DMS79 treated with DMSO at 0.1 percent for 48 hours (cell line): ENCODE measurements around the gene CREG1.

Experiments
- DNase-seq: peaks from one replicate; lab custom pipeline; 2025; lab: John Stamatoyannopoulos, UW

Gene CREG1

DNA sequence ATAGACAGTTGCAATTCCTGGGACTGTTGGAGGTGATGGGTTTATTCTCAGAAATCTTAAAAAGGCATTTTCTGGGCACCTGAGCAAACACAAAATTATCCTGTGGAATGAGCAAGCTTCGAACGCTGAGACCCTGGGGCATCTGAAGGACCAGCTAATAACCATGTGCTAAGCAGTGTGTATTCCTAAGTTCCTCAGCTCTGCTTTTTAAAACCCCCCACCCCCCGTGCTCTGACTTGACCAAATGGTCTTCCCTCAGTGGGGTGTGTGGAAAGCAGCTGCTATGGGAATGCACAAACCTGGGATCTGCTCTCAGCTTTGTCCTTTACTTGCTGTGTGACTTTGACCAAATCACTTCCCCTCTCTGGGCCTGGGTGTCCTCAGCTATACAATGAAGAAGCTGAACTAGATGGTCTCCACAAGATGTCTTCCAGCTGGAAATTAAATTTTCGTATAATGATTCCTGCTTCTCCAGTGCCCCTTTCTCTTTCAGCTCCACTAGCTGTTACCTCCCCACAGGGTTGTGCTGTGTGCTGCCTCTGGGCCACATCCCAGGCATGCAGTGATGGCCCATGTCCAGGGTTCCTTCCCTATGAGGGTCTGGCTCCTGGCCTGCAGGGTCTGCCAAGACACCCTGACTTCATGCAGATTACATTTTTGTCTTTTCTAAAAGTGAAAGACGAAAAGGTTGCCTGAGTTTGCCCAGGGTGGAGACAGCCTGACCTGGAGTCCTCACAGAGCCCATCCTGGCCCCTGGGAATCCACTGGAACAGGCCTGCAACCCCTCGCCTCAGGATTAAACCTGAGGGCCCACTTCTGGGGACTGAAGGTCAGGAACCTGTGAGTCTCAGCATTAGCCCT, 20.4 kb downstream of the CREG1 start:
- no peak for DNase-seq

DNA sequence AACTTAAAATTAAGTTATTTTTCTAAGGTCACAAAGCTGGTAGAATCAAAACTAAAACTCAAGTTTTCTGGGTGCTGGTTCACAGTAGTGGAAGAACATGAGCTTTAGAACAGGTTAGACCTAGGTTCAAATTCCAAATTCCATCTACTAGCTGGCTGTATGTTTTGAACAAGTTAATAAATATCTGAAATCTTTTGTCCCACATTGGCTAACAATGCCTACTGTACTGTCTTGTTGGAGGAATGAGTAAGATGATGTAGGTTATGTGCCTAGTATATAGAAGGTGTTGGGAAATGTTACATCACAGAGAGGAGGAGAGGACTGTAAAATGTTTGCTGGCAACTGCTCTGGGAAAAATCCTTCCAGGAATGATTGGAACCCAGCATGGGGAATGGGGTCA, 21.2 kb downstream of the CREG1 start:
- no peak for DNase-seq

- DNase-seq = peak; percentile 87
These were observed 23.6 kb downstream of the CREG1 start for GRCh38 chr1:167529829-167530474.

DNA sequence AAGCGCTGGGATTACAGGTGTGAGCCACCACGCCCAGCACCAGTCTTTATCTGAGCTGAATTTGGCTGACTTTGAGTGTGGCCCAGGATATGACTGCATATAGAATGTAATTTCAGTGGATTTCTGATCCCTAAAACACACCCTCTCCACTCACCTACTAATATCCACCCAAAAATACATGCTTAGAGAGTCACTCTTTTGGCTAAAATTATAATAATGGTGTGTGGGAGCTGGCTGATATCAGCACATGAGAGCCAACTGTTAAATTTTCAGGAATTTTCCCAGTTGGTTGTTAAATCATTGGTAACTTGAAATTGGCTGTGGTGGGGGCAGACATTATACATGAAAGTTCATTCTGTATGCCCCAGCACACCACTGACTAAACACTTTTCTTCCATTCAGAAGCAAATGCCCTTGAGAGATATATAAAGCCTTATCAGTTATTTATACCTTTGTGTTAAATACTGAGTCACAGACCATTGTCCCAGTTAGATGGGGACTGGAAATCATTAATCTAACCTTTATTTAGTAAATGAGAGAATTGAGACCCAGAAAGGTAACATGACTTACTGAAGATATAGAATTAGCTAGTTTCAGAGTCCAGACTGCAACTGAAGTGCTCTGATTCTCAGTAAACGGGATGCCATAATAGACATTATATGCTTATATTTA, 25.4 kb downstream of the CREG1 start:
- no peak for DNase-seq

GRCh38 chr1:167526667-167527383, 26.7 kb downstream of the CREG1 start:
- no peak for DNase-seq

GRCh38 chr1:167524651-167525050, 28.9 kb downstream of the CREG1 start:
- DNase-seq = no peak

GRCh38 chr1:167522246-167522645, 31.3 kb downstream of the CREG1 start:
- DNase-seq = no peak

GRCh38 chr1:167520711-167521206, 32.8 kb downstream of the CREG1 start:
- no peak for DNase-seq

GRCh38 chr1:167518331-167518700, 35.2 kb downstream of the CREG1 start, which contains the start of gene CD247:
Gene CD247, minus strand, starts transcription at chr1:167518529. Its CDS starts 64 bp downstream, at chr1:167518465.
- no peak for DNase-seq

- no peak for DNase-seq
These were observed 35.8 kb downstream of the CREG1 start for GRCh38 chr1:167517535-167518330.

- no peak for DNase-seq
These were observed 36.9 kb downstream of the CREG1 start for GRCh38 chr1:167516404-167517388.

DNA sequence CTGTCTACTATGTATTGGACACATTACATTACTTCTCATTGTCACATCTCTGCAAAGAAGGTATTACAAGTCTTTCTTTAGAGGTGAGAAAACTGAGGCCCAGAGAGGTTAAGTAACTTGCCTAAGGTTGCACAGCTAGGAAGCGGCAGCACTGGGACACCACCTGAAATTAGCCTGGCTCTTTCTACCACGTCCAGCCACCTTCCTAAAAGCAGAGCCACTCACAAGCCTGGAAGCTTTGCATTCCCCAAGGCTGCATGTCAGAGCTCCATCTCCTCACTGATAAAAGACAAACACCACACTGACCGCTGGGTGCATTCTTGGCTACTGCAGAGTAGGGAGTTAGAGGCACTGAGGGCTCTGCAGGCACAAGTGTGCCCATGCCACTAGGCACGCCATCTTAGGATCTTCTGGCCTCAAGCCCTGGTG, 37.7 kb downstream of the CREG1 start:
- DNase-seq = no peak

DNA sequence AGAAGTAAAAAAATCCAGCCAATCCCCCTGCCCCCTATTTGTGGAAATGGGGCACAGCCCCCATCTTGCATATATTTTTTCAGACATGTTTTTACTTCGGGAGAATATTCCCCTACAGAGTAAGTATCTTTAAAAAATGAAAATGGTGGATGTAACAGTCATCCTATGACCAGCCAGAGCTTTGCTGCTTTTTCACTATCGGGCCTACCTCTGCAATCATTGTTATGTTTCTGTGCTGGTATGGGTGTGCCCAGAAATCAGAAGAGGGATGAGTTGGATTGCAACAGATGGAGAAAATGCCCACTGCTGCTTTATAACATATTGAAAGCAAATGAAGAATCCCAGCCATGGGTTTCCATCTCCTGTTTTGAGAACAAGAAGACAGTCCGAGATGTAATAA, 38.1 kb downstream of the CREG1 start:
- DNase-seq = no peak

GRCh38 chr1:167514288-167514687, 39.3 kb downstream of the CREG1 start:
- no peak for DNase-seq

- DNase-seq = no peak
These were observed 41.4 kb downstream of the CREG1 start for GRCh38 chr1:167512046-167512654.

- no peak for DNase-seq
These were observed 42.1 kb downstream of the CREG1 start for GRCh38 chr1:167511374-167511986.

DNA sequence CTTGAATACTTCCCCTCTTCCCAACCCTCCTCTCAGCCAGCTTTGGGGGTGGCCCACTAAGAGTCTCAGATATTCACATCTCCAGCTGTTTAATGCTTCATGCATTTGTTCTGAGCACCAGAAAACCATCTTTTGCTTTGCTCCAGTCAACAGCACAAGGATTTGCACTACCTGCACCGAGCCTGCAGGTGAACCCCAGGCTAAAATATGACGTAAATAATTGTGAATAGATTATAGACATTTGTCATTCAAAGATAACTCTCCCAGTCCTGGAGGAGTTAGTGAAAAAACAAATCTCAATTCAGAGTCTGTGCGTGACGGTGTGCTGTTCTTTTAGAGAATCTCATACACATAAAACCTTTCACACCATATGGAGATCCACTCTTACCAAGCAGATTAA, 42.7 kb downstream of the CREG1 start:
- DNase-seq = no peak

DNA sequence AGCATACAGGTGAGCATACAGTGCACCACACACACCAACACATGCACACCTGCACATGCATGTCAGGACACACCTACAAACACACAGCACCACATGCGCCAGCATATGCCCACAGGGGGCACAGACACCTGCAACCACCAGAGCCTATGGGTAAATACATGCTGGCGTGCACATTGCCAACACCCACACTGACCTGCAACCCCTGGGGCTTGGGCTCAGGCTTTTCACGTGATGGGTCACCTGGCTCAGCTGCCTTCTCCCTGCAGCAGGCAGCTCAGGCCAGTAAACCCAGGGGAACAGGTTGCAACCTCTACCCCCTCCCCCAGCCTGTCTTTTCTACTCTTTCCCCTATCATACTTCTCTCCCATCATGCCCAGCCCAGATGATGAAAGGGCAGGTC, 43.3 kb downstream of the CREG1 start:
- no peak for DNase-seq

DNA sequence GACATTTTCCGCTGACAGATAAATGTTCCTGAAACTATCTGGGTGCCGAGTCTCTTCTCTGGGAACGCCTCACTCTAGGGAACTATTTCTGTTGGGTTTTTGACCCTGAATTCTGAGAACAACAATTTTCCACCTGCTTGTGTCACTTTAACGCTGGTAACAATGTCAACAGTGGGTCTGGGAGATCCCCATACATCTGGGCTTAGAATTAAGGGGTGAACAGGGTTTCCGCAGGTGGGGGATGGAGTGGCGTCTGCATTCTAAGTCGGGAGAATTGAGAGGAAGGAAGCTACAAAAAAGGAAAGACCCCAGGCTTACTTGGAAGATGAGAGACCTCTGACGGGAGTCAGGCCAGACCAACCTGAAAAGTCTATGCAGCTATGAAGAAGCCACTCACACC, 44.0 kb downstream of the CREG1 start:
- DNase-seq = no peak
